K562 (cell line): ENCODE data around the gene EXOC3L2. TPM values are rescaled to one million over a fixed set of nuclear protein-coding genes. Genes with fewer than 3 reads are reported as not detected.

Source experiments
- ETV5 ChIP-seq: sonication (generic); formaldehyde crosslinking; IDR thresholded peaks from 2 replicates; pipeline ENCODE4 v1.4.0; 2020; ENCODE audit warnings: low read depth, mild to moderate bottlenecking, missing genetic modification reagents
- FOXK1 ChIP-seq: sonication (generic); formaldehyde crosslinking; IDR thresholded peaks from 2 replicates; pipeline ENCODE4 v1.8.0; 2022; ENCODE audit warnings: missing genetic modification reagents, mild to moderate bottlenecking, borderline replicate concordance
- HDAC2 ChIP-seq: fragments of 450-650 bp; IDR thresholded peaks from 2 replicates; pipeline ENCODE4 v1.6.1; 2016; ENCODE audit warnings: mild to moderate bottlenecking
- KDM4B ChIP-seq, 2 experiments: fragments of 450-650 bp in 1 of 2; sonication (generic) in 1 of 2; IDR thresholded peaks; 2 replicates each; pipeline ENCODE4 v1.6.1; 2016 to 2017; ENCODE audit warnings: borderline replicate concordance in 2 of 2, antibody characterized with exemption in 1 of 2, low read depth in 1 of 2, mild to moderate bottlenecking in 1 of 2
- MCM7 ChIP-seq, 2 experiments: fragments of 450-650 bp; IDR thresholded peaks; 2 replicates each; pipeline ENCODE4 v1.6.1; 2016 to 2018
- NONO ChIP-seq, 2 experiments: fragments of 200-400 bp in 1 of 2; fragments of 450-650 bp in 1 of 2; formaldehyde crosslinking in 1 of 2; IDR thresholded peaks; 2 replicates each; pipeline ENCODE4 v1.6.1; 2017; ENCODE audit warnings: low read depth in 2 of 2, mild to moderate bottlenecking in 2 of 2, moderate library complexity in 2 of 2, low read length in 1 of 2
- SNIP1 ChIP-seq: fragments of 450-650 bp; IDR thresholded peaks from 2 replicates; pipeline ENCODE4 v1.7.1; 2017; ENCODE audit warnings: low read depth, mild to moderate bottlenecking
- SRSF7 ChIP-seq: fragments of 200-400 bp; formaldehyde crosslinking; optimal IDR thresholded peaks from 2 replicates; pipeline ENCODE3; 2017; ENCODE audit warnings: mild to moderate bottlenecking, low read depth, low read length
- ZNF174 ChIP-seq: fragments of 250-450 bp; sonication (Bioruptor Pico); IDR thresholded peaks from 2 replicates; pipeline ENCODE4 v1.4.0; 2020; ENCODE audit warnings: mild to moderate bottlenecking
- ZNF316 ChIP-seq: fragments of 450-650 bp; IDR thresholded peaks from 2 replicates; pipeline ENCODE4 v1.6.1; 2016
- ZNF717 ChIP-seq: fragments of 250-450 bp; sonication (Bioruptor Pico); IDR thresholded peaks from 2 replicates; pipeline ENCODE4 v1.5.0; 2021
- polyA plus RNA-seq, 8 experiments: library from polyadenylated mRNA; depleted of rRNA in 4 of 8; stranded (reverse) in 5 of 8; unstranded in 3 of 8; fragments of >200 nt; fragmentation: Nextera tagmentation in 2 of 8; fragmentation: Illumina TruSeq in 1 of 8; extraction: Ambion mirVana in 2 of 8; extraction: Trizol in 1 of 8; gene quantifications; 2 replicates each; pipeline versions ENCODE4 v1.2.1 to v1.2.3, GENCODE V29; 2011 to 2014; ENCODE audit warnings: inconsistent platforms in 1 of 8, missing spikeins in 1 of 8
- total RNA-seq, 7 experiments: library from RNA; depleted of rRNA in 6 of 7; stranded (reverse); fragments of >200 nt in 6 of 7; fragmentation: Illumina TruSeq in 2 of 7; extraction: Trizol in 2 of 7; gene quantifications; 2 replicates each; pipeline versions ENCODE4 v1.2.1 to v1.2.3, GENCODE V29; 2011 to 2021; ENCODE audit warnings: low replicate concordance in 1 of 7
- TF ChIP-seq, protein P1 (sequence below): fragments of 200-800 bp; sonication (Bioruptor generic); IDR thresholded peaks from 2 replicates; pipeline ENCODE4 v1.6.1; 2016; ENCODE audit warnings: missing genetic modification characterization, missing compliant biosample characterization
- TF ChIP-seq, protein P2 (sequence below): fragments of 450-650 bp; formaldehyde crosslinking; IDR thresholded peaks from 2 replicates; pipeline ENCODE4 v1.4.0; 2020; ENCODE audit warnings: mild to moderate bottlenecking, moderate library complexity
- TF ChIP-seq, protein P3 (sequence below), 2 experiments: IDR thresholded peaks; 2 replicates each; pipeline ENCODE4 v1.6.1; 2011; ENCODE audit warnings: borderline replicate concordance in 1 of 2, control low read depth in 1 of 2, low read depth in 1 of 2, low read length in 1 of 2, mild to moderate bottlenecking in 1 of 2, mixed read lengths in 1 of 2, moderate library complexity in 1 of 2; ENCODE audit not compliant: insufficient read depth in 1 of 2, insufficient read length in 1 of 2, poor library complexity in 1 of 2, severe bottlenecking in 1 of 2; ENCODE audit errors: extremely low read depth in 1 of 2
- TF ChIP-seq, protein P4 (sequence below): fragments of 150-350 bp; IDR thresholded peaks from 2 replicates; pipeline ENCODE4 v1.6.1; 2014; ENCODE audit warnings: low read depth, mild to moderate bottlenecking, low read length, borderline replicate concordance

Gene EXOC3L2
- total and polyA plus RNA-seq, 9 of the 15 experiments (the other 6 are each of a cell fraction or from before 2014, with no cell fraction given) = 0.31 to 19.0 (median 2.4) TPM

DNA sequence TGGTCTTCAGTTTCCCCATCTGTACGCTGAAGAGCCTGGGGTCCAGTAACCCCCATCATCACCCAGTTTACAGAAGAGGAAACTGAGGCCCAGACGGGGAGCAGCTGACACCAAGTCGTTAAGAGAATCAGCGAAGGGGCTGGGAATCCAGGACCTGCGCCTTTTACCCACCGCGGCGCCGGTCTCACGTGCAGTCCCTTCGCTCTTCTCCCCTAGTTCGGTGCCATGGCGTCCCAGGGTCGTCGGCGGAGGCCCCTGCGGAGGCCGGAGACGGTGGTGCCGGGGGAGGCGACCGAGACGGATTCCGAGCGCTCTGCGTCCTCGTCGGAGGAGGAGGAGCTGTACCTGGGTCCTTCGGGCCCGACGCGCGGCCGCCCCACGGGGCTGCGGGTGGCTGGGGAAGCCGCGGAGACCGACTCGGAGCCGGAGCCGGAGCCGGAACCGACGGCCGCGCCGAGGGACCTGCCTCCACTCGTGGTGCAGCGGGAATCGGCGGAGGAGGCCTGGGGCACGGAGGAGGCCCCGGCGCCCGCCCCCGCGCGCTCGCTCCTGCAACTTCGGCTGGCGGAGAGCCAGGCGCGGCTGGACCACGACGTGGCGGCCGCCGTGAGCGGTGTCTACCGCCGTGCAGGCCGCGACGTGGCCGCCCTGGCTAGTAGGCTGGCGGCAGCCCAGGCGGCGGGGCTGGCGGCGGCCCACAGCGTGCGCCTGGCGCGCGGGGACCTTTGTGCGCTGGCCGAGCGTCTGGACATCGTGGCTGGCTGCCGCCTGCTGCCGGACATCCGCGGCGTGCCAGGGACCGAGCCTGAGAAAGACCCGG lies 65.9 kb downstream of the EXOC3L2 start (continued):
- TF ChIP-seq, protein P1, sequence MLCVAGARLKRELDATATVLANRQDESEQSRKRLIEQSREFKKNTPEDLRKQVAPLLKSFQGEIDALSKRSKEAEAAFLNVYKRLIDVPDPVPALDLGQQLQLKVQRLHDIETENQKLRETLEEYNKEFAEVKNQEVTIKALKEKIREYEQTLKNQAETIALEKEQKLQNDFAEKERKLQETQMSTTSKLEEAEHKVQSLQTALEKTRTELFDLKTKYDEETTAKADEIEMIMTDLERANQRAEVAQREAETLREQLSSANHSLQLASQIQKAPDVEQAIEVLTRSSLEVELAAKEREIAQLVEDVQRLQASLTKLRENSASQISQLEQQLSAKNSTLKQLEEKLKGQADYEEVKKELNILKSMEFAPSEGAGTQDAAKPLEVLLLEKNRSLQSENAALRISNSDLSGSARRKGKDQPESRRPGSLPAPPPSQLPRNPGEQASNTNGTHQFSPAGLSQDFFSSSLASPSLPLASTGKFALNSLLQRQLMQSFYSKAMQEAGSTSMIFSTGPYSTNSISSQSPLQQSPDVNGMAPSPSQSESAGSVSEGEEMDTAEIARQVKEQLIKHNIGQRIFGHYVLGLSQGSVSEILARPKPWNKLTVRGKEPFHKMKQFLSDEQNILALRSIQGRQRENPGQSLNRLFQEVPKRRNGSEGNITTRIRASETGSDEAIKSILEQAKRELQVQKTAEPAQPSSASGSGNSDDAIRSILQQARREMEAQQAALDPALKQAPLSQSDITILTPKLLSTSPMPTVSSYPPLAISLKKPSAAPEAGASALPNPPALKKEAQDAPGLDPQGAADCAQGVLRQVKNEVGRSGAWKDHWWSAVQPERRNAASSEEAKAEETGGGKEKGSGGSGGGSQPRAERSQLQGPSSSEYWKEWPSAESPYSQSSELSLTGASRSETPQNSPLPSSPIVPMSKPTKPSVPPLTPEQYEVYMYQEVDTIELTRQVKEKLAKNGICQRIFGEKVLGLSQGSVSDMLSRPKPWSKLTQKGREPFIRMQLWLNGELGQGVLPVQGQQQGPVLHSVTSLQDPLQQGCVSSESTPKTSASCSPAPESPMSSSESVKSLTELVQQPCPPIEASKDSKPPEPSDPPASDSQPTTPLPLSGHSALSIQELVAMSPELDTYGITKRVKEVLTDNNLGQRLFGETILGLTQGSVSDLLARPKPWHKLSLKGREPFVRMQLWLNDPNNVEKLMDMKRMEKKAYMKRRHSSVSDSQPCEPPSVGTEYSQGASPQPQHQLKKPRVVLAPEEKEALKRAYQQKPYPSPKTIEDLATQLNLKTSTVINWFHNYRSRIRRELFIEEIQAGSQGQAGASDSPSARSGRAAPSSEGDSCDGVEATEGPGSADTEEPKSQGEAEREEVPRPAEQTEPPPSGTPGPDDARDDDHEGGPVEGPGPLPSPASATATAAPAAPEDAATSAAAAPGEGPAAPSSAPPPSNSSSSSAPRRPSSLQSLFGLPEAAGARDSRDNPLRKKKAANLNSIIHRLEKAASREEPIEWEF (CRISPR knock-in tag) = no peak
- TF ChIP-seq ZNF717 (no peak), SRSF7 (no peak), FOXK1 (CRISPR knock-in tag) (no peak), HDAC2 (no peak), KDM4B (IDR thresholded peaks at IDR 0.05; ENCODE audit: borderline replicate concordance in 2 of 2, low read depth in 1 of 2) (no peak), SNIP1 (no peak), ZNF316 (no peak), ETV5 (CRISPR knock-in tag) (no peak; the same call in 1 of the 2 replicates), MCM7 (IDR thresholded peaks at IDR 0.05) (no peak), ZNF174 (CRISPR knock-in tag) (no peak), NONO (IDR thresholded peaks at IDR 0.05; ENCODE audit: low read depth in 2 of 2, low read length in 1 of 2) (peak in 1 of 2 experiments; percentile 76; a peak in 3 of 4 replicates)
- TF ChIP-seq, protein P2, sequence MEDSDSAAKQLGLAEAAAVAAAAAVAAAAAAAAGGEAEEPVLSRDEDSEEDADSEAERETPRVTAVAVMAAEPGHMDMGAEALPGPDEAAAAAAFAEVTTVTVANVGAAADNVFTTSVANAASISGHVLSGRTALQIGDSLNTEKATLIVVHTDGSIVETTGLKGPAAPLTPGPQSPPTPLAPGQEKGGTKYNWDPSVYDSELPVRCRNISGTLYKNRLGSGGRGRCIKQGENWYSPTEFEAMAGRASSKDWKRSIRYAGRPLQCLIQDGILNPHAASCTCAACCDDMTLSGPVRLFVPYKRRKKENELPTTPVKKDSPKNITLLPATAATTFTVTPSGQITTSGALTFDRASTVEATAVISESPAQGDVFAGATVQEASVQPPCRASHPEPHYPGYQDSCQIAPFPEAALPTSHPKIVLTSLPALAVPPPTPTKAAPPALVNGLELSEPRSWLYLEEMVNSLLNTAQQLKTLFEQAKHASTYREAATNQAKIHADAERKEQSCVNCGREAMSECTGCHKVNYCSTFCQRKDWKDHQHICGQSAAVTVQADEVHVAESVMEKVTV = no peak
- TF ChIP-seq, protein P3, sequence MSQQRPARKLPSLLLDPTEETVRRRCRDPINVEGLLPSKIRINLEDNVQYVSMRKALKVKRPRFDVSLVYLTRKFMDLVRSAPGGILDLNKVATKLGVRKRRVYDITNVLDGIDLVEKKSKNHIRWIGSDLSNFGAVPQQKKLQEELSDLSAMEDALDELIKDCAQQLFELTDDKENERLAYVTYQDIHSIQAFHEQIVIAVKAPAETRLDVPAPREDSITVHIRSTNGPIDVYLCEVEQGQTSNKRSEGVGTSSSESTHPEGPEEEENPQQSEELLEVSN (IDR thresholded peaks at IDR 0.05; ENCODE audit: borderline replicate concordance in 1 of 2, extremely low read depth in 1 of 2, insufficient read depth in 1 of 2, insufficient read length in 1 of 2, low read depth in 1 of 2, low read length in 1 of 2, poor library complexity in 1 of 2, severe bottlenecking in 1 of 2) = peak; percentile 28 to 74
- TF ChIP-seq, protein P4, sequence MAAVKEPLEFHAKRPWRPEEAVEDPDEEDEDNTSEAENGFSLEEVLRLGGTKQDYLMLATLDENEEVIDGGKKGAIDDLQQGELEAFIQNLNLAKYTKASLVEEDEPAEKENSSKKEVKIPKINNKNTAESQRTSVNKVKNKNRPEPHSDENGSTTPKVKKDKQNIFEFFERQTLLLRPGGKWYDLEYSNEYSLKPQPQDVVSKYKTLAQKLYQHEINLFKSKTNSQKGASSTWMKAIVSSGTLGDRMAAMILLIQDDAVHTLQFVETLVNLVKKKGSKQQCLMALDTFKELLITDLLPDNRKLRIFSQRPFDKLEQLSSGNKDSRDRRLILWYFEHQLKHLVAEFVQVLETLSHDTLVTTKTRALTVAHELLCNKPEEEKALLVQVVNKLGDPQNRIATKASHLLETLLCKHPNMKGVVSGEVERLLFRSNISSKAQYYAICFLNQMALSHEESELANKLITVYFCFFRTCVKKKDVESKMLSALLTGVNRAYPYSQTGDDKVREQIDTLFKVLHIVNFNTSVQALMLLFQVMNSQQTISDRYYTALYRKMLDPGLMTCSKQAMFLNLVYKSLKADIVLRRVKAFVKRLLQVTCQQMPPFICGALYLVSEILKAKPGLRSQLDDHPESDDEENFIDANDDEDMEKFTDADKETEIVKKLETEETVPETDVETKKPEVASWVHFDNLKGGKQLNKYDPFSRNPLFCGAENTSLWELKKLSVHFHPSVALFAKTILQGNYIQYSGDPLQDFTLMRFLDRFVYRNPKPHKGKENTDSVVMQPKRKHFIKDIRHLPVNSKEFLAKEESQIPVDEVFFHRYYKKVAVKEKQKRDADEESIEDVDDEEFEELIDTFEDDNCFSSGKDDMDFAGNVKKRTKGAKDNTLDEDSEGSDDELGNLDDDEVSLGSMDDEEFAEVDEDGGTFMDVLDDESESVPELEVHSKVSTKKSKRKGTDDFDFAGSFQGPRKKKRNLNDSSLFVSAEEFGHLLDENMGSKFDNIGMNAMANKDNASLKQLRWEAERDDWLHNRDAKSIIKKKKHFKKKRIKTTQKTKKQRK = no peak
